A549 (cell line): ENCODE results near the gene PARD3B.

ENCODE experiments used
- CEBPB ChIP-seq, 2 experiments: fragments of >200 bp in 1 of 2; sonication (Bioruptor Twin) in 1 of 2; formaldehyde crosslinking in 1 of 2; IDR thresholded peaks; 2 replicates each; pipeline ENCODE4 v1.6.1; 2012 to 2016
- EP300 ChIP-seq, 2 experiments: fragments of >200 bp; sonication (Bioruptor Twin); formaldehyde crosslinking; IDR thresholded peaks; 2 replicates in 1 of 2; 3 replicates in 1 of 2; pipeline ENCODE4 v1.6.1; 2016 to 2017
- FOXS1 ChIP-seq: fragments of 250-450 bp; sonication (Bioruptor Pico); IDR thresholded peaks from 2 replicates; pipeline ENCODE4 v1.5.0; 2020; ENCODE audit warnings: mild to moderate bottlenecking, moderate library complexity
- NR3C1 ChIP-seq: fragments of >200 bp; sonication (Bioruptor Twin); formaldehyde crosslinking; IDR thresholded peaks from 3 replicates; pipeline ENCODE4 v1.6.1; 2017
- PHF8 ChIP-seq: fragments of 200-600 bp; sonication (generic); IDR thresholded peaks from 2 replicates; pipeline ENCODE4 v1.6.1; 2016; ENCODE audit warnings: low read depth, mild to moderate bottlenecking, antibody characterized with exemption, moderate library complexity, borderline replicate concordance
- POLR2AphosphoS2 ChIP-seq: conservative IDR thresholded peaks from 2 replicates; pipeline ENCODE4 v1.6.1; 2012; ENCODE audit warnings: low read length, improper control_type of control experiment, inconsistent platforms
- RAD21 ChIP-seq, 2 experiments: fragments of >200 bp in 1 of 2; sonication (Bioruptor Twin) in 1 of 2; formaldehyde crosslinking in 1 of 2; IDR thresholded peaks in 1 of 2; conservative IDR thresholded peaks in 1 of 2; 2 replicates in 1 of 2; 3 replicates in 1 of 2; pipeline ENCODE4 v1.6.1; 2012 to 2018; ENCODE audit warnings: inconsistent platforms in 1 of 2
- RNF2 ChIP-seq: fragments of 200-600 bp; sonication (generic); IDR thresholded peaks from 2 replicates; pipeline ENCODE4 v1.6.1; 2016; ENCODE audit warnings: low read depth, mild to moderate bottlenecking, antibody characterized with exemption, moderate library complexity, borderline replicate concordance
- USF2 ChIP-seq: fragments of 450-650 bp; IDR thresholded peaks from 2 replicates; pipeline ENCODE4 v1.6.1; 2014; ENCODE audit warnings: antibody characterized with exemption
- TF ChIP-seq, protein P1 (sequence below): fragments of >200 bp; sonication (Bioruptor Twin); formaldehyde crosslinking; IDR thresholded peaks from 3 replicates; pipeline ENCODE4 v1.5.1; 2016
- TF ChIP-seq, protein P2 (sequence below): fragments of 200-600 bp; sonication (generic); IDR thresholded peaks from 2 replicates; pipeline ENCODE4 v1.6.1; 2016; ENCODE audit warnings: antibody characterized with exemption, mild to moderate bottlenecking, moderate library complexity

DNA sequence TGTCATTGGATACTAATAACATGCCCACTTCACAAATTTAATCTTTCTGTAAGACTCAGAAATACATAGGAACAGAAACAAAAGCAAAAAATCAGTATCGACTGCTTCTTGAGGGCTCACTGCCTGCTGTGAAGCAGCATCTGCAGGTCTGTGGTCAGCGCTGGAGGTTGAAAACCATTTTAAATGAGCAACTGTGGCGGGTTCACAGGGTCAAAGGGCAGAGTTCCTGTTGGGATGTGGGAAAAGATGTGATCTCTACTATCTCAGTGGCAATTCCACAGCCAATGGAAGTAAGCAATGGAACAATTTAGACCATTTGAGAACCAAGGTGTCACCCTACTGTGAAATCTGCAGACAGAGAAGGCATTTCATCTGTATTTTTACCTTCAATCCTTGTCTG is 468.3 kb downstream of the PARD3B start:
- TF ChIP-seq, protein P1, sequence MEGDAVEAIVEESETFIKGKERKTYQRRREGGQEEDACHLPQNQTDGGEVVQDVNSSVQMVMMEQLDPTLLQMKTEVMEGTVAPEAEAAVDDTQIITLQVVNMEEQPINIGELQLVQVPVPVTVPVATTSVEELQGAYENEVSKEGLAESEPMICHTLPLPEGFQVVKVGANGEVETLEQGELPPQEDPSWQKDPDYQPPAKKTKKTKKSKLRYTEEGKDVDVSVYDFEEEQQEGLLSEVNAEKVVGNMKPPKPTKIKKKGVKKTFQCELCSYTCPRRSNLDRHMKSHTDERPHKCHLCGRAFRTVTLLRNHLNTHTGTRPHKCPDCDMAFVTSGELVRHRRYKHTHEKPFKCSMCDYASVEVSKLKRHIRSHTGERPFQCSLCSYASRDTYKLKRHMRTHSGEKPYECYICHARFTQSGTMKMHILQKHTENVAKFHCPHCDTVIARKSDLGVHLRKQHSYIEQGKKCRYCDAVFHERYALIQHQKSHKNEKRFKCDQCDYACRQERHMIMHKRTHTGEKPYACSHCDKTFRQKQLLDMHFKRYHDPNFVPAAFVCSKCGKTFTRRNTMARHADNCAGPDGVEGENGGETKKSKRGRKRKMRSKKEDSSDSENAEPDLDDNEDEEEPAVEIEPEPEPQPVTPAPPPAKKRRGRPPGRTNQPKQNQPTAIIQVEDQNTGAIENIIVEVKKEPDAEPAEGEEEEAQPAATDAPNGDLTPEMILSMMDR, result no peak
- TF ChIP-seq RNF2 (no peak), PHF8 (no peak), FOXS1 (CRISPR knock-in tag) (no peak), NR3C1 (no peak), POLR2AphosphoS2 (no peak), CEBPB (IDR thresholded peaks at IDR 0.05) (no peak), EP300 (IDR thresholded peaks at IDR 0.05) (no peak), USF2 (no peak), RAD21 (conservative IDR thresholded peaks at IDR 0.05 in 1 of 2, IDR thresholded peaks at IDR 0.05 in 1 of 2) (no peak)
- TF ChIP-seq, protein P2, sequence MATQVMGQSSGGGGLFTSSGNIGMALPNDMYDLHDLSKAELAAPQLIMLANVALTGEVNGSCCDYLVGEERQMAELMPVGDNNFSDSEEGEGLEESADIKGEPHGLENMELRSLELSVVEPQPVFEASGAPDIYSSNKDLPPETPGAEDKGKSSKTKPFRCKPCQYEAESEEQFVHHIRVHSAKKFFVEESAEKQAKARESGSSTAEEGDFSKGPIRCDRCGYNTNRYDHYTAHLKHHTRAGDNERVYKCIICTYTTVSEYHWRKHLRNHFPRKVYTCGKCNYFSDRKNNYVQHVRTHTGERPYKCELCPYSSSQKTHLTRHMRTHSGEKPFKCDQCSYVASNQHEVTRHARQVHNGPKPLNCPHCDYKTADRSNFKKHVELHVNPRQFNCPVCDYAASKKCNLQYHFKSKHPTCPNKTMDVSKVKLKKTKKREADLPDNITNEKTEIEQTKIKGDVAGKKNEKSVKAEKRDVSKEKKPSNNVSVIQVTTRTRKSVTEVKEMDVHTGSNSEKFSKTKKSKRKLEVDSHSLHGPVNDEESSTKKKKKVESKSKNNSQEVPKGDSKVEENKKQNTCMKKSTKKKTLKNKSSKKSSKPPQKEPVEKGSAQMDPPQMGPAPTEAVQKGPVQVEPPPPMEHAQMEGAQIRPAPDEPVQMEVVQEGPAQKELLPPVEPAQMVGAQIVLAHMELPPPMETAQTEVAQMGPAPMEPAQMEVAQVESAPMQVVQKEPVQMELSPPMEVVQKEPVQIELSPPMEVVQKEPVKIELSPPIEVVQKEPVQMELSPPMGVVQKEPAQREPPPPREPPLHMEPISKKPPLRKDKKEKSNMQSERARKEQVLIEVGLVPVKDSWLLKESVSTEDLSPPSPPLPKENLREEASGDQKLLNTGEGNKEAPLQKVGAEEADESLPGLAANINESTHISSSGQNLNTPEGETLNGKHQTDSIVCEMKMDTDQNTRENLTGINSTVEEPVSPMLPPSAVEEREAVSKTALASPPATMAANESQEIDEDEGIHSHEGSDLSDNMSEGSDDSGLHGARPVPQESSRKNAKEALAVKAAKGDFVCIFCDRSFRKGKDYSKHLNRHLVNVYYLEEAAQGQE, result no peak
